T1000 (cell line): ENCODE results near the gene RIPK4.
"Not testable (repeated sequence)": the region's sequence is repeated elsewhere in the genome, so short reads cannot be mapped to it uniquely, and the experiment has no call there.

Experiments
- DNase-seq: peaks from one replicate; lab custom pipeline; 2025; ENCODE audit warnings: mixed read lengths; lab: John Stamatoyannopoulos, UW

The RIPK4 gene

GRCh38 chr21:41737651-41738324 lies 29.1 kb downstream of the RIPK4 start:
- no peak for DNase-seq

GRCh38 chr21:41736423-41736822 lies 30.4 kb downstream of the RIPK4 start:
- no peak for DNase-seq

DNA sequence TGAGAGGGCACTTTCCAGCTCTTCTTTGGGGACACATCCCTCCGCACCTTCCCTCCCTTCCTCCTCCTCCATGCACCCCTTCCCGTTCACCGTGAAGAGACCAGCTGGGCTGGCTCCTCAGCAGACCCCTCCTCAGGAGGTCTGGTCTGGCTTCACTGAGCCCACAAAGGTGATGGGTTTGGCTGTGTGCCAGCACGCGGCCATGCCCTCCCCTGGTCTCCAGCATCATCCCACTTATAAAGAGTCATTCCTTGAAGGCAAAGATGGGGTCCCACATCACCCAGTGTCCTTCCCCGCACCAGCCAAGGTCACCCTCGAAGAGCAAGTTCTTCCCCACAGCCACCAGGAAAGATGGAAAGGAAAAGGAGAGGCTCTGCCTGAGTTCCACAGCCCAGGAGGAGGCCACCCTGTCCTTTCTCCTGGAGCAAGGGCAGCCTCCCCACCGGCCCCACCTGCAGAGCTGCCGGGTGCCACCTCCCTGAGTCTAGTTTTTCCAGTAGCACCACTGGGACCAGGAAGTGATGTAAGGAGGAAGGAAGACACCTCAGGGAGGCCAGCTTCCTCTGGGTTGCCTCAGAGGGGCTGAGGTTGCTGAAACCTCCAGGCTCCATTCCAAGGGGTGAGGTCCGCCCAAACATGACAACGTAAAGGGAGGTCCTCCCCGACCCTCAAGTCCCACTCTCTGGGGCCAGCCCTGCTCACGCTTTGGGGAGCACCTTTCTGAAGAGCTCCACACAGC lies 32.7 kb downstream of the RIPK4 start:
- no peak for DNase-seq

DNA sequence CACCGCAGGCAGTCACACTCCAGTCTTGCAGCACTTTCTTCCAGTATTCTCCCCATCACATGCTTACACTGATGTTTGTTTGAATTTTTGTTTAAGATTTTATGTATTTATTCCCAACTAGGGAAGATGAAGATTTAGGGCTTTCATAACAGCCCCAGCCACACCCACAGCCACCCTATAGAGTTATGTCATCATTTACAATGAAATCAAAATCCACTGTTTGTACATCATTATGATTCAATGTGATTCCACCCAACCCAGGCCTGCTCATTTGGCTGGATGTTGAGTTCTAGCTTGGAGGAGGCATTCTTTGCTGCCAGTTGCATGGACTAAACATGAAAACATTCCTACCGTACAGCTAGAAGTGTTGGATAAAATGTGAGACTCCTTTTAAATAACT lies 35.8 kb downstream of the RIPK4 start:
- no peak for DNase-seq

- DNase-seq, result no peak
Measured at GRCh38 chr21:41730367-41730765, 36.5 kb downstream of the RIPK4 start.

GRCh38 chr21:41729701-41730366 lies 37.0 kb downstream of the RIPK4 start:
- DNase-seq, result no peak

- no peak for DNase-seq
Measured at GRCh38 chr21:41727784-41728763, 38.8 kb downstream of the RIPK4 start.

- peak; percentile 62 for DNase-seq
Measured at GRCh38 chr21:41726970-41727783, 39.7 kb downstream of the RIPK4 start.

- DNase-seq, result no peak
Measured at GRCh38 chr21:41726630-41726969, 40.3 kb downstream of the RIPK4 start.

DNA sequence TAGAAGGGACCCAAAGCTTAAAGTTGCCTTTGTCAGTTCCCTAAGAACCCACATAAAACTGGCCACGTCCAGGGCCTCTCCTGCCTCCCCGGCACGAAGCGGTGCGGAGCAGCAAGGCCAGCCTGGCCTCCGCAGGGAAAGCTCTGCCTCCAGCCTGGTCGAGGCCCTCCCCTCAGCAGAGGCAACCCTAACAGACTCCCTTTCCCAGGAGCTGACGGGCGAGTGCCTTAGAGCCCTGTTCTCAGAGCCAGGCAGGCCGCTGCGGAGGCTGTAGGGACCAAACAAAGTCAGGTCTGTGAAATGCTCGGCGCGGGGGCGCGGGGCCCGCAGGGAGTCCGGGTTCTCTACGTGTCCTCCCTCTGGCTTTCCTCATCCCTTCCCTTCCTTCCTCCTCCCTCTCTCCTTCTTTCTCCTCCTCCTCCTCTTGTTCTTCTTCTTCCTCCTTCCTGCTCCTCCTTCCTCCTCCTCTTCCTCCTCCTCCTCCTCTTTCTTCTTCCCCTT lies 40.7 kb downstream of the RIPK4 start:
- DNase-seq, result no peak

DNA sequence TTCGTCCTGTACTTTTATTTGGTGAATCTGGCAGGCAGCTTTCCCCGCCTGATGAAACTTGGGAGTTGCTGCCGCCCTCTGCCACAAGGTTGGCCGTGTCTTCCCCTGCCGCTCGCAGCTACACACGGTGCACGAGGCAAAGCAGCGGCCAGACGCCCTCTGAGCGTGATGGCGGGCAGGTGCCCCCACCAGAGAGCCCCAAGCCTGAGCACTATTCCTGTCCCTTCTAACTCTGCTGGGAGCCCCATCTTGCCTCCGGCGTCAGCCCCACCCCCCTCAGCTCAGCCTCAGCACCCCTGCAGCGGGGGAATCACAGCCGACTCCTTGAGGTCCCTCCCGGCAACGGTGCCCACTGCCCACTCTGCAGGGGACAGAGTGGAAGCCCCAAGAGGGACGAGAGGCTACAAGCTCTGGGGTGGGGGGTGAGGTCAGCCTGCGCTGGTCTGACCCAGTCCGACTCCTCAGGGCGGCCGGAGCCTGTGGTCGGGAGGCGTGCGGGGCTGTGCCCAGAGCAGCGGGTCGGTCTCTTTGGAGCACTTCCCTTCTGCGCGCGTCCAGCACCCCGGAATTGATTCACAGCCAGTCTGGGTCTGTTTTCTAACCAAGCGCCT lies 41.3 kb downstream of the RIPK4 start:
- no peak for DNase-seq

- DNase-seq, result not testable (repeated sequence)
Measured at GRCh38 chr21:41723835-41724234, 43.0 kb downstream of the RIPK4 start.

- no peak for DNase-seq
Measured at GRCh38 chr21:41722052-41723018, 44.5 kb downstream of the RIPK4 start.

- DNase-seq, result no peak
Measured at GRCh38 chr21:41720250-41720649, 46.6 kb downstream of the RIPK4 start.

DNA sequence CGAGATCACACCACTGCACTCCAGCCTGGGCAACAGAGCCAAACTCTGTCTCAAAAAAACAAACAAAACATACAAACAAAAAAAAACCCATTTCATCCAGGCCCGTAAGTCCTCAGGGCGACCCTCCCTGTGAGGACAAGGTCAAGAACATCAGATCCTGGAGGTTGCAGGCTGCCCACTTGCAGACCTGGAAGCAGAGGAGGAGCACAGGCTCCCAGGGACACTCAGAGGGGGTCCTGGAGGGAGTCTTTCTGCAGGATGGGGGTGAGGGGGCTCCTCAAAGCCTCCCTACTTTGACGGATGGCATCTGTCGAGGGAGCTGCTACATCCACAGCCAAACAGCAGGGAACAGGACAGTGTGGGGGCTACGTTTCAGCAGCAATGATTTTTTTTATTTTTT lies 47.2 kb downstream of the RIPK4 start:
- DNase-seq, result no peak

- no peak for DNase-seq
Measured at GRCh38 chr21:41717573-41718330, 49.1 kb downstream of the RIPK4 start.

DNA sequence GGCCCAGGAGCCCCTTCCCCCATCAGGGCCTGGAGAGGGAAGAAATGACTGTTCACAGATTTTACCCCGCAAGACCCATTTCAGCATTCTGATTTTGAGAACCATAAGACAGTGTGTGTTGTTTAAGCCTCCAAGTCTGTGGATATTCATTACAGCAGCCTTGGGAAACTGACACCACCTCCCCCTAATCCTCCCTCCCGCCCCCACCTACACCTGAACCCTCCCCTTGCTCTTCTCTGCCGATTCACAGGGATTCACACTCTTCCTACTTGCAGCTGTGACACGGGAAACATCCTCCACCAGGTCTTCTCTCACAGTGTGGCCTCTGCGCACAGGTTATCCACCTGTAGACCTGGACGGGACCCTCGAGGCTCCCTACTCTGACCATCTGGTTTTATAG lies 50.1 kb downstream of the RIPK4 start:
- no peak for DNase-seq

DNA sequence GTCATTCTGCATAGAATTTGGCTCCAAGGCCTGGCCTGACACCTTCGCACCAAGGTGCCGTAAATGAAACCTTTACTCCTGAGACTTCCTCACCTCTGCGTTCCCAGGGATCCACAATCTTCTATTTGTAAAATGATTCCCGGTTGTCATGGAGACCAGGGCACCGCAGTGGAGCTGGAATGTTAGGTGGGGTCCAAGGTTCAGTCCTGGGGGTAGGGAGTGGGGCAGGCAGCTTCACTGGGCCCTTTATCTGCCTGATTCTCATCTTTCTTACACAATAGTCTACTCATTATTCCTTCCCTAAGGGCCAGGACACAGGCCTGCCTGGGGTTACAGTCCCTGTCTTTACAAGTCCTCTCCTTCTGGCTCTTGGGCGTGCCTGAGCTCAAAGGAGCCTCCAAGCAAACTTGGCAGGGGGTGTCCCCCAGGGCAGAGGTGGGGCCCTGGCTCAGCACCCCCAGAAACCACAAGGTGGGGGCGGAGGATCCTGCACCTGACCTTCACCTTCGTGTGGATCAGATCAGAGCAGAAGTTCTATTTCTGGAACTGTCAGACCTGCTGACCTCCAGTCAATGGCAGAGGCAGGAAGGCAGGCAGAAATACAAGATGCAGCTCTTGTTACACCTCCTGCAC lies 51.1 kb downstream of the RIPK4 start:
- DNase-seq, result peak; percentile 6
